ENCODE results near the gene NOVA1. TPM values are rescaled to one million over a fixed set of nuclear protein-coding genes. Genes with fewer than 3 reads are reported as not detected.

Gene NOVA1
- total RNA-seq, 4 donors from 2014 or later: 13.1 to 43.1 (median 20.4) TPM

GRCh38 chr14:26593357-26593756 is 4.5 kb downstream of the NOVA1 start:
- intact Hi-C loops (cut with DNase I; ENCODE audit: low total_unique reads): no loop called here
- no peak for DNase-seq
- Histone ChIP-seq H3K4me1 (no peaks in the 10 kb centered on the region), H3K9me3 (no peaks in the 10 kb centered on the region), H3K27me3 (no peaks in the 10 kb centered on the region), H3K27ac (no peak overlapping the region), H3K4me3 (no peak overlapping the region), H3K36me3 (no peaks in the 10 kb centered on the region)
- TF ChIP-seq POLR2A (IDR thresholded peaks at IDR 0.05) (no peak), CTCF (IDR thresholded peaks at IDR 0.05) (no peak)

- Histone ChIP-seq H3K36me3 (no peaks in the 10 kb centered on the region), H3K27me3 (no peaks in the 10 kb centered on the region), H3K4me1 (no peaks in the 10 kb centered on the region), H3K9me3 (no peaks in the 10 kb centered on the region), H3K4me3 (no peak overlapping the region), H3K27ac (no peak overlapping the region)
- TF ChIP-seq CTCF (IDR thresholded peaks at IDR 0.05): no peak
- no peak for DNase-seq
- intact Hi-C loops (cut with DNase I; ENCODE audit: low total_unique reads): no loop called here
Observed at GRCh38 chr14:26589925-26590324, 7.9 kb downstream of the NOVA1 start.

GRCh38 chr14:26577711-26578110 is 20.1 kb downstream of the NOVA1 start:
- Histone ChIP-seq H3K36me3 (no peaks in the 10 kb centered on the region), H3K4me3 (no peak overlapping the region), H3K9me3 (no peaks in the 10 kb centered on the region), H3K27me3 (no peaks in the 10 kb centered on the region), H3K27ac (no peak overlapping the region), H3K4me1 (no peaks in the 10 kb centered on the region)
- intact Hi-C loops (cut with DNase I; ENCODE audit: low total_unique reads): no loop called here
- TF ChIP-seq CTCF (IDR thresholded peaks at IDR 0.05) (no peak), POLR2A (IDR thresholded peaks at IDR 0.05) (no peak)
- no peak for DNase-seq

GRCh38 chr14:26554069-26554772 is 43.6 kb downstream of the NOVA1 start:
- TF ChIP-seq CTCF (IDR thresholded peaks at IDR 0.05) (no peak), POLR2A (IDR thresholded peaks at IDR 0.05) (no peak)
- intact Hi-C loops (cut with DNase I; ENCODE audit: low total_unique reads): no loop called here
- DNase-seq: no peak
- Histone ChIP-seq H3K27ac (no peak overlapping the region), H3K4me3 (no peak overlapping the region), H3K4me1 (no peaks in the 10 kb centered on the region), H3K9me3 (no peaks in the 10 kb centered on the region), H3K36me3 (no peaks in the 10 kb centered on the region), H3K27me3 (no peaks in the 10 kb centered on the region)

GRCh38 chr14:26549571-26549970 is 48.3 kb downstream of the NOVA1 start:
- no peak overlapping the region for H3K4me3 ChIP-seq
- no peaks in the 10 kb centered on the region for H3K27me3 ChIP-seq
- no peak for TF ChIP-seq CTCF (IDR thresholded peaks at IDR 0.05)
- TF ChIP-seq POLR2A (IDR thresholded peaks at IDR 0.05): no peak
- H3K36me3 ChIP-seq: no peaks in the 10 kb centered on the region
- intact Hi-C loops (cut with DNase I; ENCODE audit: low total_unique reads): no loop called here
- DNase-seq: no peak
- H3K27ac ChIP-seq: no peak overlapping the region
- H3K4me1 ChIP-seq: no peaks in the 10 kb centered on the region
- no peaks in the 10 kb centered on the region for H3K9me3 ChIP-seq
